ENCODE results near the gene ZNF488. TPM values are rescaled to one million over a fixed set of nuclear protein-coding genes. Genes with fewer than 3 reads are reported as not detected.

Gene ZNF488
- total RNA-seq, 1 donor from 2014 or later, result 2.9 TPM

GRCh38 chr10:47372726-47373125 lies 11.4 kb downstream of the ZNF488 start:
- Mint-ChIP-seq H3K9me3 (no peaks in the 10 kb centered on the region), H3K4me1 (peaks cover 5% of the 10 kb centered on the region), H3K36me3 (ENCODE audit: low read depth) (no peaks in the 10 kb centered on the region), H3K27ac (ENCODE audit: unreplicated experiment) (no peak overlapping the region), H3K4me3 (no peak overlapping the region), H3K27me3 (ENCODE audit: low read depth) (peaks cover 18% of the 10 kb centered on the region)
- TF ChIP-seq CTCF (conservative IDR thresholded peaks at IDR 0.05), result no peak
- no peak for DNase-seq (ENCODE audit: low read depth, low spot score)

- H3K36me3 Mint-ChIP-seq (ENCODE audit: low read depth), result no peaks in the 10 kb centered on the region
- no peaks in the 10 kb centered on the region for H3K9me3 Mint-ChIP-seq
- TF ChIP-seq CTCF (conservative IDR thresholded peaks at IDR 0.05), result no peak
- H3K27ac Mint-ChIP-seq (ENCODE audit: unreplicated experiment), result no peak overlapping the region
- H3K27me3 Mint-ChIP-seq (ENCODE audit: low read depth), result peaks cover 10% of the 10 kb centered on the region
- H3K4me1 Mint-ChIP-seq, result no peaks in the 10 kb centered on the region
- H3K4me3 Mint-ChIP-seq, result no peak overlapping the region
- no peak for DNase-seq (ENCODE audit: low read depth, low spot score)
Measured at GRCh38 chr10:47371629-47372485, 12.2 kb downstream of the ZNF488 start.

DNA sequence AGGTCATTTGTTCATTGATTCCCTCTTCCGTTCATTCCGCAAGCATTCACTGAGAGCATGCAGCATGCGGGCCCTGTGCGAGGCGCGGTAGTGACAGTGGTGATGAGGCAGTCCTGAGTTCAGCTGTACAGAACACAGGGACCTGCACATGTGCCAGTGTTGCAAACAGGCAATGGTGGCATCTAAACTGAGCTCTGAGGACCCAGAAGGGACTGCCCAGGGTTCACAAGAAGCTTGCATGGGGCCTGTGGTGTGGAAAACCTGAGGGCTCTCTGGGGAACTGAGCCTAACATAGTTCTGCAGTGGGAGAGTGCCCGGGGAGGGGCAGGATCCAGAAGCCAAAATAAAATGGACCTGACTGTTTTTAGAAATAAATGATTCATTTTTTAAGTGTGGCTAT lies 13.2 kb downstream of the ZNF488 start:
- no peak for TF ChIP-seq CTCF (conservative IDR thresholded peaks at IDR 0.05)
- DNase-seq (ENCODE audit: low read depth, low spot score), result no peak
- no peaks in the 10 kb centered on the region for H3K4me1 Mint-ChIP-seq
- H3K4me3 Mint-ChIP-seq, result no peak overlapping the region
- H3K36me3 Mint-ChIP-seq (ENCODE audit: low read depth), result no peaks in the 10 kb centered on the region
- no peaks in the 10 kb centered on the region for H3K9me3 Mint-ChIP-seq
- H3K27me3 Mint-ChIP-seq (ENCODE audit: low read depth), result peaks cover 4% of the 10 kb centered on the region
- no peak overlapping the region for H3K27ac Mint-ChIP-seq (ENCODE audit: unreplicated experiment)

GRCh38 chr10:47370015-47370767 lies 13.9 kb downstream of the ZNF488 start:
- Mint-ChIP-seq H3K36me3 (ENCODE audit: low read depth) (no peaks in the 10 kb centered on the region), H3K4me3 (no peak overlapping the region), H3K27me3 (ENCODE audit: low read depth) (no peaks in the 10 kb centered on the region), H3K9me3 (no peaks in the 10 kb centered on the region), H3K27ac (ENCODE audit: unreplicated experiment) (no peak overlapping the region), H3K4me1 (no peaks in the 10 kb centered on the region)
- TF ChIP-seq CTCF (conservative IDR thresholded peaks at IDR 0.05), result no peak
- no peak for DNase-seq (ENCODE audit: low read depth, low spot score)

GRCh38 chr10:47369251-47369894 lies 14.7 kb downstream of the ZNF488 start:
- no peak overlapping the region for H3K4me3 Mint-ChIP-seq
- H3K27me3 Mint-ChIP-seq (ENCODE audit: low read depth), result no peaks in the 10 kb centered on the region
- H3K4me1 Mint-ChIP-seq, result no peaks in the 10 kb centered on the region
- no peak overlapping the region for H3K27ac Mint-ChIP-seq (ENCODE audit: unreplicated experiment)
- TF ChIP-seq CTCF (conservative IDR thresholded peaks at IDR 0.05), result no peak
- no peaks in the 10 kb centered on the region for H3K9me3 Mint-ChIP-seq
- DNase-seq (ENCODE audit: low read depth, low spot score), result no peak
- H3K36me3 Mint-ChIP-seq (ENCODE audit: low read depth), result no peaks in the 10 kb centered on the region
